Body of pancreas (tissue), 4 donors: Measurements from ENCODE around the gene WDFY4.

Source experiments
- POLR2A ChIP-seq, 3 donors: fragments of 450-650 bp; IDR thresholded peaks; one replicate each; pipeline ENCODE4 v1.6.1; 2016; ENCODE audit warnings: antibody characterized with exemption in 3 of 3, mild to moderate bottlenecking in 2 of 3
- TF ChIP-seq, protein P1 (sequence below), 7 experiments: fragments of 450-650 bp in 4 of 7; fragments of 200-600 bp in 3 of 7; sonication (generic) in 3 of 7; IDR thresholded peaks; one replicate each; pipeline ENCODE4 v1.5.1; 2016 to 2019; ENCODE audit warnings: antibody characterized with exemption in 7 of 7

DNA sequence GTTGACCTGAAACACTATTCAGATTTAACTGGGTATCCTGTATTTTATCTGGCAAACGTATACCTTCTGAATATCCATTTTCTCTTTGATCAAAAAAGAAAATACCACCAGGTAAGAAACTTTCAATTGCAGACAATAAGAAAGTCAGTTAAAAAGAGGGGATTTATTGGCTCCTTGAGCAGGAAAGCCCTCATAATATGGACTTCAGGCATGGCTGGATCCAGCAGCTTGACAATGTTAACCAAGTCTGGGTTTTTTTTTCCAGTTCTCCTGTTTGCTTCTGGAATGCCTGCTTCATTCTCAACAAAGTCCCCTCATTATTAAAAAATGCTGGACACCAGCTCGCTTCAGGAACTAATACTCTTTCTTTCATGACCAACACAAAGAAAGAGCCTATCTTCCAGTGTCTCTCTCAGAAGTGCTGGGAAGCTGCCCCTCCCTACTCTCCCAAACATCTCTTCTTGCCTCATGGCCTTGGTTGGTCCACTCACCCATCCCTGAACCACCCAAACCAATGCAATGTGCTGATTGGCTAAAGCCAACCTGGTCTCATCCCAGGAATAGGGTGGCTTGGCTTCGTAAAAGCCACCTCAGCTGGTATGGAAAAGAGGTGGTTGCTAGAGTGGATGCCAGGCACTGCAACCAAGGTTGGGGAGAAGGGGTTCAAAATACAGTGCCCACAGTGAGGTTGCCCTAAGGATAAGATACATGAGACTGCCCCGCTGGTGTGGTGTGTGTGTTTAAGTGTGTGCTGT lies 30.6 kb upstream of the WDFY4 start:
- TF ChIP-seq, protein P1, sequence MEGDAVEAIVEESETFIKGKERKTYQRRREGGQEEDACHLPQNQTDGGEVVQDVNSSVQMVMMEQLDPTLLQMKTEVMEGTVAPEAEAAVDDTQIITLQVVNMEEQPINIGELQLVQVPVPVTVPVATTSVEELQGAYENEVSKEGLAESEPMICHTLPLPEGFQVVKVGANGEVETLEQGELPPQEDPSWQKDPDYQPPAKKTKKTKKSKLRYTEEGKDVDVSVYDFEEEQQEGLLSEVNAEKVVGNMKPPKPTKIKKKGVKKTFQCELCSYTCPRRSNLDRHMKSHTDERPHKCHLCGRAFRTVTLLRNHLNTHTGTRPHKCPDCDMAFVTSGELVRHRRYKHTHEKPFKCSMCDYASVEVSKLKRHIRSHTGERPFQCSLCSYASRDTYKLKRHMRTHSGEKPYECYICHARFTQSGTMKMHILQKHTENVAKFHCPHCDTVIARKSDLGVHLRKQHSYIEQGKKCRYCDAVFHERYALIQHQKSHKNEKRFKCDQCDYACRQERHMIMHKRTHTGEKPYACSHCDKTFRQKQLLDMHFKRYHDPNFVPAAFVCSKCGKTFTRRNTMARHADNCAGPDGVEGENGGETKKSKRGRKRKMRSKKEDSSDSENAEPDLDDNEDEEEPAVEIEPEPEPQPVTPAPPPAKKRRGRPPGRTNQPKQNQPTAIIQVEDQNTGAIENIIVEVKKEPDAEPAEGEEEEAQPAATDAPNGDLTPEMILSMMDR (IDR thresholded peaks at IDR 0.05), result no peak
- TF ChIP-seq POLR2A (IDR thresholded peaks at IDR 0.05), result no peak
